Right lobe of liver (tissue), 6 donors: ENCODE results near the gene FCGR2B. TPM values are rescaled to one million over a fixed set of nuclear protein-coding genes. Genes with fewer than 3 reads are reported as not detected.
A peak's percentile ranks its signal among the peaks of the same experiment; 100 is the strongest.
"Not testable (repeated sequence)": the region's sequence is repeated elsewhere in the genome, so short reads cannot be mapped to it uniquely, and the experiment has no call there.

Source experiments
- ATAC-seq, 4 donors: fragments of 200-7000 bp; cut with Tn5 transposase; one replicate each; pipeline ENCODE4 v1.9.1; 2020; ENCODE audit warnings: mild to moderate bottlenecking in 4 of 4, moderate library complexity in 4 of 4
- DNase-seq, 3 donors: peaks; one replicate each; pipeline ENCODE4 v3.0.0-alpha.2; 2020
- H3K27ac ChIP-seq, 3 donors: fragments of 200-600 bp; one replicate each; pipeline ENCODE4 v1.8.0; 2022
- H3K27me3 ChIP-seq, 2 donors: fragments of 200-600 bp; one replicate each; pipeline ENCODE4 v1.8.0; 2022
- H3K36me3 ChIP-seq, 4 donors: fragments of 200-600 bp; sonication (generic) in 1 of 4; one replicate each; pipeline versions ENCODE4 v1.5.1 to v1.8.0; 2017 to 2022; ENCODE audit warnings: control low read depth in 1 of 4
- H3K4me1 ChIP-seq, 4 donors: fragments of 200-600 bp; sonication (generic) in 1 of 4; one replicate each; pipeline versions ENCODE4 v1.5.1 to v1.8.0; 2017 to 2022; ENCODE audit warnings: control low read depth in 1 of 4
- H3K4me3 ChIP-seq, 3 donors: fragments of 200-600 bp; one replicate each; pipeline ENCODE4 v1.8.0; 2022
- H3K9me3 ChIP-seq, 4 donors: fragments of 200-600 bp; sonication (generic) in 1 of 4; one replicate each; pipeline versions ENCODE4 v1.5.1 to v1.8.0; 2017 to 2022; ENCODE audit warnings: control low read depth in 1 of 4
- CTCF ChIP-seq, 4 donors: fragments of 200-600 bp in 3 of 4; fragments of 450-650 bp in 1 of 4; IDR thresholded peaks; one replicate each; pipeline versions ENCODE4 v1.5.1 to v1.8.0; 2016 to 2022; ENCODE audit warnings: antibody characterized with exemption in 4 of 4, mild to moderate bottlenecking in 2 of 4
- POLR2A ChIP-seq: fragments of 450-650 bp; IDR thresholded peaks from one replicate; pipeline ENCODE4 v1.6.1; 2017; ENCODE audit warnings: antibody characterized with exemption, mild to moderate bottlenecking
- WGBS: methylation state at CpG from one replicate; pipeline ENCODE4 v1.1.6; 2018; ENCODE audit warnings: low coverage, low lambda C conversion rate; ENCODE audit not compliant: insufficient coverage; ENCODE audit errors: missing lambda C conversion rate; 5-methylcytosine and 5-hydroxymethylcytosine counted together
- intact Hi-C, 2 donors: fragments of 100-400 bp; cut with DNase I; formaldehyde crosslinking; loops; one replicate each; pipeline versions ENCODE4 v1.11.2 to v1.14.1; 2022
- total RNA-seq, 6 experiments: library from RNA; depleted of rRNA in 2 of 6; stranded (reverse); fragments of >200 nt in 2 of 6; fragmentation: NEBNext Ultra II Directional in 3 of 6; extraction: Animal tissue kit (Norgen Biotek cat#: 25700) in 3 of 6; gene quantifications; one replicate each; pipeline versions ENCODE4 v1.1.0 to v1.2.4, GENCODE V29; 2016 to 2023
- donor health status: DM: no; HTN: yes; CAD: no.
- donor health status: DM: no; HTN: no; CAD: no.
- donor health status: DM: no; HTN: no; CAD: no.
- donor health status: DM: no; HTN: yes; CAD: no.
- donor health status: DM: no; HTN: yes; CAD: no.

Gene FCGR2B
- total RNA-seq, 6 experiments from 2014 or later: 15.5 to 30.9 (median 25.0) TPM

GRCh38 chr1:161674908-161675307 is 12.0 kb downstream of the FCGR2B start:
- H3K4me3 ChIP-seq, intact Hi-C loops, H3K27ac ChIP-seq, H3K27me3 ChIP-seq, H3K9me3 ChIP-seq, ATAC-seq, H3K36me3 ChIP-seq, DNase-seq: not testable (repeated sequence)
- peaks cover 0 to 28% (median 6%) of the 10 kb centered on the region in 4 donors for H3K4me1 ChIP-seq
- no CpG with 5 or more reads among the region's 3 CpGs for WGBS

- WGBS: 54% methylated on average over 2 of the region's 2 CpGs
- H3K27ac ChIP-seq: no peak overlapping the region
These were observed 13.5 kb downstream of the FCGR2B start for GRCh38 chr1:161676441-161676840.

GRCh38 chr1:161676958-161677689 is 14.2 kb downstream of the FCGR2B start:
- H3K9me3 ChIP-seq: no peaks in the 10 kb centered on the region
- TF ChIP-seq POLR2A (no peak), CTCF (IDR thresholded peaks at IDR 0.05) (no peak)
- intact Hi-C loops: no loop called here
- no peak overlapping the region for H3K27ac ChIP-seq
- ATAC-seq (peak; percentile 93 to 98 (median 96)), DNase-seq (peak; percentile 51 to 72 (median 72))
- peaks cover 0 to 28% (median 6%) of the 10 kb centered on the region in 4 donors for H3K4me1 ChIP-seq
- H3K4me3 ChIP-seq: no peak overlapping the region
- 38% methylated on average over 4 of the region's 5 CpGs for WGBS
- H3K36me3 ChIP-seq: no peaks in the 10 kb centered on the region
- no peaks in the 10 kb centered on the region for H3K27me3 ChIP-seq

More at GRCh38 chr1:161676441-161676840, 13.5 kb downstream of the FCGR2B start:
- no peak overlapping the region for H3K4me3 ChIP-seq
- no peaks in the 10 kb centered on the region for H3K9me3 ChIP-seq
- H3K27me3 ChIP-seq: no peaks in the 10 kb centered on the region
- intact Hi-C loops: no loop called here
- ATAC-seq: no peak
- DNase-seq: no peak
- H3K4me1 ChIP-seq: peaks cover 0 to 28% (median 6%) of the 10 kb centered on the region in 4 donors
- H3K36me3 ChIP-seq: no peaks in the 10 kb centered on the region
- TF ChIP-seq POLR2A (no peak), CTCF (IDR thresholded peaks at IDR 0.05) (no peak)

- WGBS: 66% methylated on average over 3 of the region's 3 CpGs
- ATAC-seq (peak; percentile 11 to 58 (median 38)), DNase-seq (no peak)
These were observed 15.6 kb downstream of the FCGR2B start for GRCh38 chr1:161678500-161678899.

More at GRCh38 chr1:161678500-161678899, 15.6 kb downstream of the FCGR2B start:
- Histone ChIP-seq H3K4me1 (peaks cover 0 to 28% (median 6%) of the 10 kb centered on the region in 4 donors), H3K9me3 (no peaks in the 10 kb centered on the region), H3K4me3 (no peak overlapping the region), H3K27ac (no peak overlapping the region), H3K36me3 (no peaks in the 10 kb centered on the region), H3K27me3 (no peaks in the 10 kb centered on the region)
- no peak for TF ChIP-seq CTCF (IDR thresholded peaks at IDR 0.05)
- TF ChIP-seq POLR2A: no peak
- intact Hi-C loops: no loop called here
